Neuronal stem cell (in vitro differentiated cells): ENCODE data around the gene BUB3. TPM values are rescaled to one million over a fixed set of nuclear protein-coding genes. Genes with fewer than 3 reads are reported as not detected.

ENCODE experiments used
- DNase-seq: peaks from one replicate; pipeline ENCODE4 v3.0.0-alpha.2; 2013; ENCODE audit warnings: low spot score
- H2AFZ ChIP-seq: one replicate; pipeline ENCODE4 v1.6.1; 2013; ENCODE audit warnings: mild to moderate bottlenecking, low read length, inconsistent platforms
- H2AK5ac ChIP-seq: 2 replicates; pipeline ENCODE4 v1.6.1; 2013; ENCODE audit warnings: low read depth, mild to moderate bottlenecking, inconsistent platforms, low read length, moderate library complexity, mixed read lengths
- H2BK120ac ChIP-seq: 2 replicates; pipeline ENCODE4 v1.6.1; 2013; ENCODE audit warnings: low read depth, mild to moderate bottlenecking, inconsistent platforms, low read length, moderate library complexity, mixed read lengths
- H2BK12ac ChIP-seq: one replicate; pipeline ENCODE4 v1.6.1; 2013; ENCODE audit warnings: low read length, inconsistent platforms
- H2BK15ac ChIP-seq: 2 replicates; pipeline ENCODE4 v1.6.1; 2013; ENCODE audit warnings: mild to moderate bottlenecking, low read length, inconsistent platforms, mixed read lengths
- H2BK5ac ChIP-seq: one replicate; pipeline ENCODE4 v1.6.1; 2013; ENCODE audit warnings: inconsistent platforms, mild to moderate bottlenecking, low read length, moderate library complexity
- H3K14ac ChIP-seq: one replicate; pipeline ENCODE4 v1.6.1; 2013; ENCODE audit warnings: low read length, inconsistent platforms
- H3K18ac ChIP-seq: 2 replicates; pipeline ENCODE4 v1.6.1; 2013; ENCODE audit warnings: low read length, inconsistent platforms
- H3K23ac ChIP-seq: 2 replicates; pipeline ENCODE4 v1.6.1; 2013; ENCODE audit warnings: low read depth, mild to moderate bottlenecking, mixed read lengths, low read length, inconsistent platforms; ENCODE audit not compliant: poor library complexity
- H3K27ac ChIP-seq: replicated peaks from 3 replicates; pipeline ENCODE4 v1.5.1; 2013; ENCODE audit warnings: low read length, inconsistent platforms
- H3K27me3 ChIP-seq, 3 experiments: 2 replicates each; pipeline ENCODE4 v1.6.1; 2013; ENCODE audit warnings: low read length in 3 of 3, mild to moderate bottlenecking in 2 of 3, inconsistent platforms in 1 of 3, low read depth in 1 of 3, mixed read lengths in 1 of 3, moderate library complexity in 1 of 3; ENCODE audit not compliant: control insufficient read depth in 3 of 3, insufficient read depth in 3 of 3
- H3K36me3 ChIP-seq, 2 donors: replicated peaks in 1 of 2; 2 replicates each; pipeline ENCODE4 v1.6.1; 2013; ENCODE audit warnings: low read length in 2 of 2; ENCODE audit not compliant: control insufficient read depth in 2 of 2, insufficient read depth in 2 of 2
- H3K4ac ChIP-seq: 2 replicates; pipeline ENCODE4 v1.6.1; 2013; ENCODE audit warnings: inconsistent platforms, mild to moderate bottlenecking, low read length, moderate library complexity
- H3K4me1 ChIP-seq, 2 donors: 1 replicate in 1 of 2; 2 replicates in 1 of 2; pipeline ENCODE4 v1.6.1; 2013; ENCODE audit warnings: low read length in 2 of 2, low read depth in 1 of 2; ENCODE audit not compliant: control insufficient read depth in 2 of 2, insufficient read depth in 1 of 2
- H3K4me2 ChIP-seq: one replicate; pipeline ENCODE4 v1.6.1; 2013; ENCODE audit warnings: mild to moderate bottlenecking, low read length, inconsistent platforms; ENCODE audit not compliant: insufficient read depth, poor library complexity, severe bottlenecking
- H3K4me3 ChIP-seq, 2 donors: 2 replicates each; pipeline ENCODE4 v1.5.1; 2013; ENCODE audit warnings: low read length in 2 of 2, mild to moderate bottlenecking in 2 of 2, inconsistent platforms in 1 of 2, moderate library complexity in 1 of 2
- H3K79me1 ChIP-seq: one replicate; pipeline ENCODE4 v1.6.1; 2013; ENCODE audit warnings: low read depth, mild to moderate bottlenecking, inconsistent platforms, low read length, moderate library complexity
- H3K9ac ChIP-seq: one replicate; pipeline ENCODE4 v1.6.1; 2013; ENCODE audit warnings: mild to moderate bottlenecking, low read depth, low read length, inconsistent platforms; ENCODE audit not compliant: poor library complexity
- H3K9me3 ChIP-seq, 2 donors: replicated peaks in 1 of 2; 2 replicates each; pipeline versions ENCODE3 to v1.6.1; 2013; ENCODE audit warnings: low read length in 2 of 2, mild to moderate bottlenecking in 2 of 2, inconsistent platforms in 1 of 2, low read depth in 1 of 2, mixed read lengths in 1 of 2, moderate library complexity in 1 of 2; ENCODE audit not compliant: control insufficient read depth in 2 of 2, insufficient read depth in 1 of 2
- H4K8ac ChIP-seq: one replicate; pipeline ENCODE4 v1.6.1; 2013; ENCODE audit warnings: low read depth, mild to moderate bottlenecking, inconsistent platforms, low read length, moderate library complexity
- H4K91ac ChIP-seq: one replicate; pipeline ENCODE4 v1.6.1; 2013; ENCODE audit warnings: low read length, low read depth, mild to moderate bottlenecking, inconsistent platforms; ENCODE audit not compliant: poor library complexity
- WGBS, 2 donors: extraction: QIAGEN DNeasy Blood & Tissue Kit; methylation state at CpG; one replicate each; pipeline ENCODE4 v1.1.7; 2013; ENCODE audit warnings: missing lambda C conversion rate in 2 of 2, mixed read lengths in 1 of 2; ENCODE audit not compliant: insufficient read length in 2 of 2, insufficient replicate concordance in 1 of 2; ENCODE audit errors: extremely low coverage in 2 of 2; 5-methylcytosine and 5-hydroxymethylcytosine counted together
- polyA plus RNA-seq, 2 experiments: library from polyadenylated mRNA; stranded (reverse); fragments of 200-250 nt; gene quantifications; one replicate each; pipeline ENCODE4 v1.2.3, GENCODE V29; 2013

Gene BUB3
- 104 TPM for polyA plus RNA-seq (2013, experiment 1 of 2)
- 108 TPM for polyA plus RNA-seq (2013, experiment 2 of 2)

- DNase-seq: peak; percentile 99
- H3K18ac ChIP-seq: peak within 1 kb of the TSS; percentile 97
- peaks cover 11 to 18% of the 10 kb centered on the region in 2 donors for H3K4me1 ChIP-seq
These were observed at the start of gene BUB3 for GRCh38 chr10:123154092-123154710. Gene BUB3 (plus strand): TSS chr10:123154402. CDS start chr10:123154918, 516 bp downstream.

DNA sequence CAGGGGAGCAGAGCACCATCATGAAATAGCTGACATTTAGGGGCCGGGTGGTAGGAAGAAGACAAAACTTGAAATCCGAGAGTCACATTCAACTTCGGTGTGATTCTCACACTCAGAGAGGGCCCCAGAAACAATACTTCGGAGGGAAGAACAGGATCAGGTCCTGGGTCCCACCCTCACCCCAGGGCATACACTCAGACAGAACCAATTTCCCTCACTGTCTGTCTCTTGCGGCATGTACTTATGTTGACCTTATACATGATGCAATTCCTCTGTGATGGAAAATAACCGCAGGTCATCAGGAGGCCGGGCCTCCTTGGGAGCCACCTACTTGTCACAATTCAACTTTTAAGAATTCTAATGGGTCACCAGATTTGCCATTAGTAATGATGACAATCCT, 44.7 kb upstream of the BUB3 start:
- no peak overlapping the region for H3K23ac ChIP-seq
- H3K9ac ChIP-seq: no peak overlapping the region

More at GRCh38 chr10:123154092-123154710, at the start of gene BUB3:
- no peak within 1 kb of the TSS for H2AK5ac ChIP-seq
- H2BK120ac ChIP-seq: peak within 1 kb of the TSS; percentile 49
- H3K27ac ChIP-seq: peak within 1 kb of the TSS; percentile 77
- H4K91ac ChIP-seq: no peak within 1 kb of the TSS
- H3K14ac ChIP-seq: peak within 1 kb of the TSS; percentile 32
- WGBS, 2 donors: no CpG with 5 or more reads among the region's 50 CpGs
- H3K4me2 ChIP-seq: peak within 1 kb of the TSS; percentile 76
- peaks cover 9 to 44% of the 10 kb centered on the region in 2 donors for H3K36me3 ChIP-seq
- peak within 1 kb of the TSS; percentile 57 for H2BK5ac ChIP-seq
- H3K79me1 ChIP-seq: peaks cover 7% of the 10 kb centered on the region
- peak within 1 kb of the TSS; percentile 91 for H3K9ac ChIP-seq
- H4K8ac ChIP-seq: no peak within 1 kb of the TSS
- H2BK15ac ChIP-seq: peak within 1 kb of the TSS; percentile 15
- peak within 1 kb of the TSS; percentile 92 for H2AFZ ChIP-seq
- peak within 1 kb of the TSS; percentile 87 to 91 for H3K4me3 ChIP-seq
- no peaks in the 10 kb centered on the region for H3K9me3 ChIP-seq
- H3K23ac ChIP-seq: peak within 1 kb of the TSS; percentile 94
- H3K27me3 ChIP-seq: peaks cover 22 to 44% (median 35%) of the 10 kb centered on the region in 3 experiments
- H2BK12ac ChIP-seq: no peak within 1 kb of the TSS
- H3K4ac ChIP-seq: no peak within 1 kb of the TSS

GRCh38 chr10:123117644-123118417, 36.4 kb upstream of the BUB3 start:
- Histone ChIP-seq H3K36me3 (no peaks in the 10 kb centered on the region), H3K4me1 (peaks cover 0 to 10% of the 10 kb centered on the region in 2 donors), H3K18ac (peak overlapping the region; percentile 76), H3K9ac (peak overlapping the region; percentile 52), H3K27ac (no peak overlapping the region), H2AFZ (peak overlapping the region; percentile 47), H3K79me1 (no peaks in the 10 kb centered on the region), H3K4ac (no peak overlapping the region), H2BK15ac (no peak overlapping the region), H3K14ac (no peak overlapping the region), H3K4me3 (no peak overlapping the region), H3K4me2 (peak overlapping the region; percentile 44), H2AK5ac (peak overlapping the region; percentile 19), H2BK12ac (no peak overlapping the region), H3K27me3 (peaks cover 0 to 56% (median 2%) of the 10 kb centered on the region in 3 experiments), H3K9me3 (no peaks in the 10 kb centered on the region), H2BK120ac (no peak overlapping the region), H4K91ac (no peak overlapping the region), H4K8ac (no peak overlapping the region), H3K23ac (no peak overlapping the region), H2BK5ac (peak overlapping the region; percentile 42)
- no peak for DNase-seq
- no CpG with 5 or more reads among the region's 26 CpGs for WGBS, 2 donors

More for the DNA sequence above, 44.7 kb upstream of the BUB3 start:
- Histone ChIP-seq H2AK5ac (no peak overlapping the region), H3K27ac (no peak overlapping the region), H3K9me3 (peaks cover 0 to 1% of the 10 kb centered on the region in 2 donors), H2BK120ac (no peak overlapping the region), H4K91ac (no peak overlapping the region), H3K27me3 (peaks cover 0 to 42% (median 0%) of the 10 kb centered on the region in 3 experiments), H3K36me3 (no peaks in the 10 kb centered on the region), H3K4me1 (no peaks in the 10 kb centered on the region), H3K14ac (no peak overlapping the region), H4K8ac (no peak overlapping the region), H2AFZ (no peak overlapping the region), H3K4ac (no peak overlapping the region), H2BK15ac (no peak overlapping the region), H3K79me1 (no peaks in the 10 kb centered on the region), H2BK12ac (no peak overlapping the region), H3K18ac (no peak overlapping the region), H3K4me3 (no peak overlapping the region), H3K4me2 (no peak overlapping the region), H2BK5ac (no peak overlapping the region)
- WGBS, 2 donors: no CpG with 5 or more reads among the region's 7 CpGs
- no peak for DNase-seq

- Histone ChIP-seq H3K27me3 (peaks cover 0 to 60% (median 2%) of the 10 kb centered on the region in 3 experiments), H3K18ac (no peak overlapping the region), H3K4me3 (no peak overlapping the region), H4K8ac (no peak overlapping the region), H2AK5ac (no peak overlapping the region), H3K4me1 (peaks cover 0 to 10% of the 10 kb centered on the region in 2 donors), H3K4me2 (no peak overlapping the region), H2BK120ac (no peak overlapping the region), H4K91ac (no peak overlapping the region), H3K79me1 (no peaks in the 10 kb centered on the region), H2BK5ac (no peak overlapping the region), H3K36me3 (no peaks in the 10 kb centered on the region), H3K9me3 (no peaks in the 10 kb centered on the region), H3K23ac (no peak overlapping the region), H3K4ac (no peak overlapping the region), H2BK15ac (no peak overlapping the region), H3K27ac (no peak overlapping the region), H3K9ac (no peak overlapping the region), H2BK12ac (no peak overlapping the region), H3K14ac (no peak overlapping the region), H2AFZ (no peak overlapping the region)
- no CpG with 5 or more reads among the region's 8 CpGs for WGBS, 2 donors
- no peak for DNase-seq
These were observed 35.1 kb upstream of the BUB3 start for GRCh38 chr10:123119081-123119480.
